HEK293T (cell line): ENCODE results near the gene RIPOR2.

Experiments
- ARNT ChIP-seq: fragments of 450-650 bp; IDR thresholded peaks from 2 replicates; pipeline ENCODE4 v1.6.1; 2017; ENCODE audit warnings: mild to moderate bottlenecking
- ELF4 ChIP-seq: fragments of 450-650 bp; IDR thresholded peaks from 2 replicates; pipeline ENCODE4 v1.6.1; 2017; ENCODE audit warnings: antibody characterized with exemption
- FOXA1 ChIP-seq: fragments of 450-650 bp; IDR thresholded peaks from 2 replicates; pipeline ENCODE4 v1.6.1; 2016; ENCODE audit warnings: mild to moderate bottlenecking
- FOXK2 ChIP-seq: fragments of 450-650 bp; IDR thresholded peaks from 2 replicates; pipeline ENCODE4 v1.6.1; 2016; ENCODE audit warnings: mild to moderate bottlenecking
- FOXM1 ChIP-seq: fragments of 450-650 bp; IDR thresholded peaks from 2 replicates; pipeline ENCODE4 v1.6.1; 2017; ENCODE audit warnings: mild to moderate bottlenecking, borderline replicate concordance
- HDGF ChIP-seq: fragments of 450-650 bp; IDR thresholded peaks from 2 replicates; pipeline ENCODE4 v1.6.1; 2017; ENCODE audit warnings: antibody characterized with exemption, borderline replicate concordance
- LEF1 ChIP-seq: fragments of 450-650 bp; IDR thresholded peaks from 2 replicates; pipeline ENCODE4 v1.6.1; 2017; ENCODE audit warnings: mild to moderate bottlenecking, borderline replicate concordance
- SP1 ChIP-seq: fragments of 450-650 bp; IDR thresholded peaks from 2 replicates; pipeline ENCODE4 v1.6.1; 2017
- SUZ12 ChIP-seq: fragments of 450-650 bp; IDR thresholded peaks from 2 replicates; pipeline ENCODE4 v1.6.1; 2016; ENCODE audit warnings: mild to moderate bottlenecking
- TARDBP ChIP-seq: fragments of 450-650 bp; IDR thresholded peaks from 2 replicates; pipeline ENCODE4 v1.6.1; 2016
- ZNF384 ChIP-seq: fragments of 450-650 bp; IDR thresholded peaks from 2 replicates; pipeline ENCODE4 v1.6.1; 2016

GRCh38 chr6:24945054-24945453 lies 9.3 kb upstream of the RIPOR2 start:
- TF ChIP-seq TARDBP (no peak), LEF1 (no peak), ELF4 (no peak), SUZ12 (no peak), FOXM1 (no peak), ZNF384 (no peak), SP1 (no peak), FOXA1 (no peak), ARNT (no peak), FOXK2 (no peak), HDGF (no peak)
